WERI-Rb-1 (cell line): ENCODE measurements around the gene VAX1.
"Not testable (repeated sequence)": the region's sequence is repeated elsewhere in the genome, so short reads cannot be mapped to it uniquely, and the experiment has no call there.

Source experiments
- DNase-seq: peaks from one replicate; pipeline ENCODE4 v3.0.0-alpha.2; 2020
- H3K27ac ChIP-seq: fragments of 250-450 bp; sonication (Bioruptor Pico); 2 replicates; pipeline ENCODE4 v1.5.1; 2020; ENCODE audit warnings: mild to moderate bottlenecking, moderate library complexity
- H3K27me3 ChIP-seq: fragments of 250-450 bp; sonication (Bioruptor Pico); 2 replicates; pipeline ENCODE4 v1.5.1; 2021; ENCODE audit warnings: mild to moderate bottlenecking, low read depth, moderate library complexity; ENCODE audit not compliant: insufficient read depth, severe bottlenecking
- H3K36me3 ChIP-seq: fragments of 250-450 bp; sonication (Bioruptor Pico); 2 replicates; pipeline ENCODE4 v1.5.1; 2020; ENCODE audit warnings: mild to moderate bottlenecking, moderate library complexity
- H3K4me3 ChIP-seq: 2 replicates; pipeline ENCODE4 v1.5.1; 2011; ENCODE audit warnings: low read depth, mild to moderate bottlenecking, control low read depth, low read length
- H3K9me3 ChIP-seq: fragments of 250-450 bp; sonication (Bioruptor Pico); 2 replicates; pipeline ENCODE4 v1.5.1; 2021; ENCODE audit warnings: mild to moderate bottlenecking, moderate library complexity; ENCODE audit not compliant: severe bottlenecking
- CTCF ChIP-seq: IDR thresholded peaks from 2 replicates; pipeline ENCODE4 v1.5.1; 2011; ENCODE audit warnings: low read depth, mild to moderate bottlenecking, control low read depth, inconsistent platforms, low read length

The VAX1 gene

GRCh38 chr10:117094856-117095255, 43.2 kb downstream of the VAX1 start:
- no peak for TF ChIP-seq CTCF
- DNase-seq: no peak
- no peak overlapping the region for H3K4me3 ChIP-seq
- no peak overlapping the region for H3K27ac ChIP-seq
- H3K36me3 ChIP-seq: no peaks in the 10 kb centered on the region
- H3K27me3 ChIP-seq: no peaks in the 10 kb centered on the region
- H3K9me3 ChIP-seq: no peaks in the 10 kb centered on the region

- H3K27ac ChIP-seq: no peak overlapping the region
- no peaks in the 10 kb centered on the region for H3K9me3 ChIP-seq
- H3K36me3 ChIP-seq: no peaks in the 10 kb centered on the region
- no peak overlapping the region for H3K4me3 ChIP-seq
- no peak for TF ChIP-seq CTCF
- no peaks in the 10 kb centered on the region for H3K27me3 ChIP-seq
- DNase-seq: no peak
These were observed 45.7 kb downstream of the VAX1 start for GRCh38 chr10:117092386-117092785.

- H3K27me3 ChIP-seq: no peaks in the 10 kb centered on the region
- TF ChIP-seq CTCF: no peak
- DNase-seq: no peak
These were observed 47.2 kb downstream of the VAX1 start for GRCh38 chr10:117090834-117091233.

GRCh38 chr10:117087521-117087920, 50.5 kb downstream of the VAX1 start:
- Histone ChIP-seq H3K27me3 (no peaks in the 10 kb centered on the region), H3K27ac (no peak overlapping the region), H3K36me3 (no peaks in the 10 kb centered on the region), H3K4me3 (no peak overlapping the region), H3K9me3 (no peaks in the 10 kb centered on the region)
- TF ChIP-seq CTCF: no peak
- no peak for DNase-seq

More at GRCh38 chr10:117090834-117091233, 47.2 kb downstream of the VAX1 start:
- no peak overlapping the region for H3K27ac ChIP-seq
- H3K36me3 ChIP-seq: no peaks in the 10 kb centered on the region
- H3K9me3 ChIP-seq: no peaks in the 10 kb centered on the region
- H3K4me3 ChIP-seq: no peak overlapping the region

- no peak for TF ChIP-seq CTCF
- Histone ChIP-seq H3K27me3 (no peaks in the 10 kb centered on the region), H3K36me3 (no peaks in the 10 kb centered on the region), H3K27ac (no peak overlapping the region), H3K9me3 (no peaks in the 10 kb centered on the region), H3K4me3 (no peak overlapping the region)
- DNase-seq: no peak
These were observed 51.5 kb downstream of the VAX1 start for GRCh38 chr10:117086546-117086945.

GRCh38 chr10:117084421-117085246, 53.4 kb downstream of the VAX1 start:
- H3K9me3 ChIP-seq, H3K36me3 ChIP-seq, H3K27ac ChIP-seq, DNase-seq, H3K4me3 ChIP-seq, H3K27me3 ChIP-seq: not testable (repeated sequence)
